ENCODE measurements around the gene FHL2.

FHL2 gene

GRCh38 chr2:105437708-105438103 is 38.9 kb upstream of the FHL2 start:
- ChIA-PET POLR2A (interaction anchor here (0.7 to 1.5 kb wide), 3 partner anchors 18 to 41 kb away, joined by 3 to 7 read pairs (median 3); no protein-coding TSS in a partner anchor), CTCF (interaction anchor here (1.1 to 2.6 kb wide), 2 partner anchors 16 to 28 kb away, joined by 5 to 16 read pairs; no protein-coding TSS in a partner anchor)
- TF ChIP-seq CTCF (IDR thresholded peaks at IDR 0.05; ENCODE audit: insufficient read depth, low read length, missing control alignments) = no peak
- peak; percentile 59 for DNase-seq (ENCODE audit: low read depth, low spot score)
- H3K4me3 ChIP-seq (ENCODE audit: low read depth, low read length) = no peak overlapping the region

GRCh38 chr2:105432749-105433148 is 33.9 kb upstream of the FHL2 start:
- TF ChIP-seq CTCF (IDR thresholded peaks at IDR 0.05; ENCODE audit: insufficient read depth, low read length, missing control alignments) = no peak
- POLR2A ChIA-PET = no interaction called here
- no peak for DNase-seq (ENCODE audit: low read depth, low spot score)
- no peak overlapping the region for H3K4me3 ChIP-seq (ENCODE audit: low read depth, low read length)
- CTCF ChIA-PET = interaction anchor here (0.9 to 1.0 kb wide), 2 partner anchors 9 to 29 kb away, joined by 3 to 5 read pairs; no protein-coding TSS in a partner anchor

- no peak for DNase-seq (ENCODE audit: low read depth, low spot score)
- ChIA-PET CTCF (interaction anchor here (0.8 to 0.9 kb wide), 2 partner anchors 10 to 88 kb away, joined by 3 read pairs; no protein-coding TSS in a partner anchor), POLR2A (interaction anchor here (0.8 kb wide), 1 partner anchor 24 kb away, joined by 4 read pairs; no protein-coding TSS in a partner anchor)
- no peak for TF ChIP-seq CTCF (IDR thresholded peaks at IDR 0.05; ENCODE audit: insufficient read depth, low read length, missing control alignments)
- no peak overlapping the region for H3K4me3 ChIP-seq (ENCODE audit: low read depth, low read length)
Measured at GRCh38 chr2:105432044-105432399, 33.2 kb upstream of the FHL2 start.

- H3K4me3 ChIP-seq (ENCODE audit: low read depth, low read length) = no peak overlapping the region
- ChIA-PET CTCF (interaction anchor here (0.8 kb wide), 1 partner anchor 88 kb away, joined by 3 read pairs; no protein-coding TSS in a partner anchor), POLR2A (interaction anchor here (0.8 kb wide), 1 partner anchor 24 kb away, joined by 4 read pairs; no protein-coding TSS in a partner anchor)
- DNase-seq (ENCODE audit: low read depth, low spot score) = no peak
- no peak for TF ChIP-seq CTCF (IDR thresholded peaks at IDR 0.05; ENCODE audit: insufficient read depth, low read length, missing control alignments)
Measured at GRCh38 chr2:105431367-105432043, 32.7 kb upstream of the FHL2 start.

GRCh38 chr2:105428387-105429018 is 29.7 kb upstream of the FHL2 start:
- no peak for TF ChIP-seq CTCF (IDR thresholded peaks at IDR 0.05; ENCODE audit: insufficient read depth, low read length, missing control alignments)
- H3K4me3 ChIP-seq (ENCODE audit: low read depth, low read length) = no peak overlapping the region
- DNase-seq (ENCODE audit: low read depth, low spot score) = no peak
- POLR2A ChIA-PET = no interaction called here
- CTCF ChIA-PET = interaction anchor here (1.6 to 2.0 kb wide), 2 partner anchors 11 to 13 kb away, joined by 3 to 5 read pairs; no protein-coding TSS in a partner anchor

- no peak for TF ChIP-seq CTCF (IDR thresholded peaks at IDR 0.05; ENCODE audit: insufficient read depth, low read length, missing control alignments)
- no peak for DNase-seq (ENCODE audit: low read depth, low spot score)
- H3K4me3 ChIP-seq (ENCODE audit: low read depth, low read length) = no peak overlapping the region
- CTCF ChIA-PET = interaction anchor here (1.6 to 2.0 kb wide), 2 partner anchors 9 to 12 kb away, joined by 3 to 5 read pairs; no protein-coding TSS in a partner anchor
- POLR2A ChIA-PET = interaction anchor here (0.7 kb wide), 1 partner anchor 23 kb away, joined by 3 read pairs; no protein-coding TSS in a partner anchor
Measured at GRCh38 chr2:105427485-105427884, 28.6 kb upstream of the FHL2 start.

Measured in AG04449 (cell line).